HG03064 (cell line): Measurements from ENCODE around the gene TSFM.
"Not testable (repeated sequence)": the region's sequence is repeated elsewhere in the genome, so short reads cannot be mapped to it uniquely, and the experiment has no call there.

Source experiments
- ATAC-seq: cut with Tn5 transposase; IDR thresholded peaks from one replicate; pipeline ENCODE4 v1.9.1; 2021; ENCODE audit warnings: low read depth; ENCODE audit not compliant: unreplicated experiment

Gene TSFM

DNA sequence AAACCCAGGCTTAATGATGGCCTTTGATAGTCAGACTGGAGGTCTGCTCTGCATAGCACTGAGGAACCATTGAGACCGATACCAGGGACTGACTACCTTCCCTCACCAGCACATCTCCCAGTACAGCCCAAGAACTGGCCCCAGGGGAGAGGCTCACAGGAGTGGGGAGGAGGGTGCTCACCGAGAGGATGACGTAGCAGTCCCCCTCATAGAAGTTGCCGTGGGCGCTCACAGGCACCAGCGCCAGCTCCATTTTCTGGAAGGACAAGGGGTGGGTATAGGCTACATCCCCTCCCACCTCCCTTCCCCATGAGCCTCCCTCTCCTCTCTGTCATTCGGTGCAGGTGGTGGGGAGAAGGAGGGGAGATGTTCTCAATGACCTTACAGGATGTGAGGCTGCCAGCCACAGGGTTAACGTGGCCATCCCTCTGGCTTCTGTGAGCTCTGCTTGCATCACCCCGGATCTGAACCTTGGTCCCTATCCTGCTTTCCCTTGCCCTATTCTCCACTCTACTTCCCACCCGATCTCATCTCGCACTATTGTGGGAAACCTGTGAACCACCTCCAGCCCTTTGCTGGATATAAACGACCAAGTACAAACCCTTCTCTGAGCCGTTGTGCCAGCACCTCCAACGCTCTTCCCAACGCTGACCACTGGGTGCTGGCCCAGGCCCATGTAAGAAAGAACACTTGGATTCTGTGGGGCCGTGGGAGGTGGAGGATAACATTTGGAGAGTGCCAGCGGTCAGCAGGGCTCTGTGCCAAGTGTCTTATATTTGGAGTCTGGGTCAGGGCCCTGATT is 31.6 kb downstream of the TSFM start:
- no peak for ATAC-seq

DNA sequence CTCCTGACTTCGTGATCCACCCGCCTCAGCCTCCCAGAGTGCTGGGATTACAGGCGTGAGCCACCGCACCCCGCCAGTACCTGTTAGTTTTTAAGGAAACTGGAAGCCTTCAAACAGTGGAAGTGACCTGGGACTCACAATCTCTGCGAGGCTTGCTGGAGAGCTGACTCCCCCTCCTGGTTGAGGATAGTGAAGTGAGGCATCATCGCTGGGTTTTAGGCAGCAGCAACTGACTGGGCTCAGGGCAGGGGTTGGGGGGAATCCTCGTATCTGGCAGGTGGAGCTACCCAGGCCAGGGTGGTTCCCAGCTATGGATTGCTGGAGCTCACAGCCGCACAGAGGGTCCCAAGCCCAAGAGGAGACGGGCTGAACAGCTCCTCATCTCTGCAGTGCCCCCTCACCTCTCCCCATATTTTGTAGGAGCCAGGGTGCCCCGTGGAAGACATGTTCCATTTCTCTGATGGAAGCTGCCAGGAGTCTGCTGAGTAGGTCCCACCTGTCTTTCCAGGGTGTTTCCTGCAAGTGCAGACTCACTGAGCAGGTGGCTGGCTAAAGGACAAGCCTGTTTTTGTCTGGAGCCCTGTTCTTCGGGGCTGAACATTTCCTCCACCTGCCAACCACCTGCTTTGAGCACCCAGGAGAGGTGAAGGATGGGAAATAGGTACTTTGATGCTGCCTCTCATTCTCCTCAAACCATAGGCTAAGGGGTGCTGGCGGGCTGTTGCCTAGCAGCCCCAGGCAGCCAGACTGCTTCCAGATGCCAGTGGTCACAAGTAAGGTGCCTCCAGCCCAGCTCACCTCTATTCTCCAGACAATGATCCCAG is 32.8 kb downstream of the TSFM start:
- ATAC-seq, result no peak

GRCh38 chr12:57816001-57816854 is 33.6 kb downstream of the TSFM start:
- ATAC-seq, result no peak

DNA sequence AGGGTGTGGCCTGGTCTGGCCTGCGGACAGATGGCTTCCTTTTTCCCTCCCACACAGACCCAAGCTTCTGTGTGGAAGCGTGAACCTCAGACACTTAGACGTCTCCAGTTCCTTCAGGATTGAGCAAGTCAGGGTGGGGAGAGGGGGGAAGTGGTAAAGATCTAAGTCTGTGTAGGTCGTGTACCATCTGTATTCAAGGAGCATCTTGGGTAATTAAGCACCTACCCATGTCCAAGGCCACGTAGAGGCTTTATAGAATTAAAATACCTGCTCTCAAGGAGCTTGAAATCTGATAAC is 34.2 kb downstream of the TSFM start:
- no peak for ATAC-seq

- no peak for ATAC-seq
Measured at GRCh38 chr12:57817261-57817989, 34.8 kb downstream of the TSFM start.

DNA sequence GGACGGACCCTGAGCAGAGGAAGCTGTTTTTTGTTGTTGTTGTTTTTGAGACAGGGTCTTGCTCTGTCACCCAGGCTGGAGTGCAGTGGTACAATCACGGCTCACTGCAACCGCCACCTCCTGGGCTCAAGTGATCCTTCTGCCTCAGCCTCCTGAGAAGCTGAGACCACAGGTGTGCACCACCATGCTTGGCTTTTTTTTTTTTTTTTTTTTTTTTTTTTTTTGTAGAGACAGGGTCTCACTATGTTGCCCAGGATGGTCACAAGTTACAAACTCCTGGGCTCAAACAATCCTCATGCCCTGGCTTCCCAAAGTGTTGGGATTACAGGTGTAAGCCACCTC is 35.4 kb downstream of the TSFM start:
- not testable (repeated sequence) for ATAC-seq

DNA sequence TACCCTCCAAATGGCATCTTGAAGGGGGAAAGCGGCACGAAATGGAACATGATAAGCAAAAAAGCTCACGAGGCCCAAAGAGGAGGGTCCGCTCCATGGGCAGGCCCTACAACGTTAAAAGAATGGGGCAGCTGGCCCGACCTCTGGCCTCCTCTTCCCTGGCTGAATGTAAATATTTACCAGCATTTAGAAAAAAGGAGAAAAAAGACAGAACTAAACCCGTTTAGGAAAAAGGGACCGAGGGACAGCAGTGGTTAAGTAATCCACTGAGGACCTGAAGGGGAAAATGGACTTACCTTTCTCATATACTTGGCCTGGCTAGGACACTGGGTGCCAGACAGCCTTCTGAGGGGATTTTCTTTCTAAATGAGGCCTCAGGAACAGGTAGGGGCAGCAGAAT is 37.5 kb downstream of the TSFM start:
- not testable (repeated sequence) for ATAC-seq

DNA sequence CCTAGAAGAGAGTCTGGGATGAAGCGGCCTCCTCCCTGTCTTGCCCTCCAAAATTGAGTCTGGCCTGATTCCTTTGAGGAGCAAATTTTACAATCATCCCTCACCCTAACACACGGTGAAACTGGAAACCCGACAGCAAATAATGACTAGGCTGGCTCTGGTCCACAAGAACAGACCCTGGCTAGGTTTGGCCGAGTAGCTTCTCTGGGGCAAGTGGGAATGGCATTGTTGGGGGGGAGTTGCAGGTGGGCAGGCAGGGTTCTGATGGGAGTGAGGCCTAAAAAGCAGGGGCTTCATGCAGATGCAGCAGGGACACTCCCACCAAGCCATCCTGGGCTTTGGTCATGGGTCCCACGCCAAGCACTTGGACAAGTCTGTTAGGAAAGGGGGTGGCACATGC is 38.4 kb downstream of the TSFM start:
- ATAC-seq, result not testable (repeated sequence)

DNA sequence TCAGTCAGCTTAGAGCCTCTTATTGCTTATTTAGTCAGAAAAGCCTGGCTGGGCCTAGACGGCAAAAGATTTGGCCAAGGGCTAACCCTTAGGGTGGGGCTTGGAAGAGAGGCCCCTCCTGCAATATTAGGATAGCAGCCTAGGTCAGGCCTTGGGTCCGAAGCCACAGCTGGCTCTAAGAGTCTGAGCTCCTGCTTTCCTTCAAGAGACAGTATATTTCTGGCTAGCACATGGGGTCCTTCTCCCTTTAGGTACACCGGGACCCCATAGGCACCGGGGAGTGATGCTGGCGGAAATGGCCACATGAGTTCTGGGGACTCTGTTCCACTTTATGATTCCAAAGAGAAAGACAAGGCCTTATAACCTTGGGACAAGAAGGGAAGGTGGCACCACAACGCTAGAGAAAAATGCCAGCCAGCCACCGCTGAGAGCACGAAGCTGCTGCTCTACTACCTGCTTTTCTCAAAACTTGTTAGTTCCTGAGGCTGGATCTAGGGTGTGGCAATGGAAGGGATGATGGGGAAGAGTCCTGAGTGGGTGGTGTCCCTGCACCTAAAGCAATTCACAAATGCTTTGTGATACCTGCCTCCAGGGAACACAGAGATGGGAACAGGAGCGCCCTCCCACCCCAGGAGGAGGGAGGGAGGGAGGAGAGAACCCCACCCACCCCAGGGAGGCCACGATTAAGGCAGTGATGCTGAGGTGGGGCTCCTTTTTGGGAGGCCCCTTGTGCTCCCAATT is 39.1 kb downstream of the TSFM start:
- no peak for ATAC-seq

DNA sequence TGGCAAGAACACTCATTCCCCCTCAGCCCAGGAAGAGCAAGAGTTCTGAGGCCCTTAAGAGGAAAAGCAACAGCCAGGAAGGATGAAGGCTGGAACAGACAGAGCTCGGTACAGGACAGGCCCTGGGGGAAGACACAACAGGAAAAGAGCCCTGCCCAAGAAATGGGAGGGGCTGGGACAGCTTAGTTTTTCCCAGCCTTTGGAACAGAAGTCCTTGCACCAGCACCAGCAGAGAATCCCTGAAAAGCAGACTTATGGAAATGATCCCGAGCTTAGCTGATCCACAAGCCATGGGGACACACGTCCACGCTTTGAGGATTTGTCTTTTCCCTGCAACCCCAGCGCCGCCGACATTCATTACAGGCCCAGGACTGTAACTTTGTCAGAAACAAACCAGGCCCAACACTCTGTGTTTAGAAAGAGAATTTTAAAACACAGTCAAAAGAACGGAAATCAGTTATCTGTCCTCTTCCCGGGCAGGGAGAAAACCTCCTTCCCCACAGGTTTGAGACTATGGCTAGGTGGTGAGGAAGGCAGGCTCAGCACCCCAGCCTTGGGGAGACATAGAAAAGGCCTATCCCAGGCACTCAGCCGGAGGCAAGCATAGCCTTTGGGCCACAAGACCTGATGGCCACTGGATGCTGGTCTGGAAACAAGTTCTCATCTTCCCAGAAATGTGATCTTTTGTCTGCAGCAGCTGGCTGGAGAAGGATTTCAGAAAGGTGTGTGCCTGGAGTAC is 40.0 kb downstream of the TSFM start:
- ATAC-seq, result no peak

DNA sequence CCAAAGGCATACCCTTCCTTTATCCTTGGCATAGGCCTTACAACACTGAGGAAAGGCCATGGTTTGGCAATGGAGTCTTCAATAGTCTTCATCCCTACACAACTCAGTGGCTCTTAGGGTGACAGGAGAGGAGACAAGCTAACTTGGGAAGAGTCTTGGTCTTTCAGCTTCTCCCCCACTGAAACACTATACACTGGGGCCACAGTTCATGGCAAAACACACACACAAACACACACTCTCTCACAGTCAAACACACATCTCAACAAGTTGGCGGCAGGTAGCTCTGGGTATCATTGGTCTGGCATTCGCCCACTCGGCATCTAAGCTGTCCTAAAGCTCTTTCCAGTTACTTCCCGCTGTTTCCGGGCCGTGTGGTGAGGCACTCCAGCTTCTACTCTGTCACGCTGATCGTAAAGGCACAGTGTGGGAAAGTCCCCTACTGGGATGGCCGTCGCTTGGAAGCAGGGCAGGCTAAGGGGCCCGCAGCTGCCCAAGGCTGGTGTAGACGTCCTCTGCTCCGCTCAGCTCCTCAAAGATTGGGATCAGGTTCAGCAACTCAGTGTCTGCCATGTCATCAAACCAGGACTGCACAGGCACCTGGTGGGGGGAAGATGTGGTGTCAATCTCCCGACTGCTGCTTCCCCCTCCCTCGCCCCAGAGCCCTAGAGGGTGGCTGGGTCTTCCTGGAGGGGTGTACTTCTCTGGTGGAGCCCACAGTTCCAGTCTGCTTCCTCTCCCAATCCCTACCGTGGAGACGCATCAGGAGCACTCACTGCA is 40.7 kb downstream of the TSFM start:
- ATAC-seq, result no peak

GRCh38 chr12:57823908-57824640 is 41.5 kb downstream of the TSFM start:
- no peak for ATAC-seq

- no peak for ATAC-seq
Measured at GRCh38 chr12:57825451-57825850, 42.9 kb downstream of the TSFM start.

- no peak for ATAC-seq
Measured at GRCh38 chr12:57826400-57826799, 43.8 kb downstream of the TSFM start.

- ATAC-seq, result no peak
Measured at GRCh38 chr12:57826966-57827365, 44.4 kb downstream of the TSFM start.

GRCh38 chr12:57829025-57829777 is 46.6 kb downstream of the TSFM start:
- no peak for ATAC-seq

GRCh38 chr12:57830393-57830792 is 47.8 kb downstream of the TSFM start:
- ATAC-seq, result no peak
